GM12865 (cell line): ENCODE data around the gene CCDC77.
A peak's percentile ranks its signal among the peaks of the same experiment; 100 is the strongest.

Experiments
- DNase-seq: peaks from one replicate; pipeline ENCODE4 v3.0.0; 2010; ENCODE audit warnings: low read depth
- H3K4me3 ChIP-seq: 2 replicates; pipeline ENCODE4 v1.5.1; 2011; ENCODE audit warnings: mild to moderate bottlenecking, low read depth, low read length, control low read depth
- CTCF ChIP-seq: IDR thresholded peaks from 2 replicates; pipeline ENCODE4 v1.5.1; 2011; ENCODE audit warnings: low read length, control low read depth, low read depth, inconsistent platforms; ENCODE audit not compliant: insufficient read depth; ENCODE audit errors: missing control alignments

CCDC77 gene

GRCh38 chr12:460261-461230, 59.1 kb downstream of the CCDC77 start:
- peak overlapping the region; percentile 30 for H3K4me3 ChIP-seq
- no peak for TF ChIP-seq CTCF
- peak; percentile 41 for DNase-seq

GRCh38 chr12:461425-461824, 60.0 kb downstream of the CCDC77 start:
- DNase-seq: no peak
- H3K4me3 ChIP-seq: no peak overlapping the region
- TF ChIP-seq CTCF: no peak

- DNase-seq: no peak
- no peak overlapping the region for H3K4me3 ChIP-seq
- TF ChIP-seq CTCF: no peak
These were observed 61.7 kb downstream of the CCDC77 start for GRCh38 chr12:462936-463705.

- no peak for TF ChIP-seq CTCF
- H3K4me3 ChIP-seq: no peak overlapping the region
These were observed 63.2 kb downstream of the CCDC77 start for GRCh38 chr12:464484-465267.

GRCh38 chr12:466039-466438, 64.6 kb downstream of the CCDC77 start:
- TF ChIP-seq CTCF: no peak

More at GRCh38 chr12:464484-465267, 63.2 kb downstream of the CCDC77 start:
- no peak for DNase-seq

GRCh38 chr12:466762-467161, 65.3 kb downstream of the CCDC77 start:
- no peak for DNase-seq
- H3K4me3 ChIP-seq: no peak overlapping the region
- TF ChIP-seq CTCF: no peak

More at GRCh38 chr12:466039-466438, 64.6 kb downstream of the CCDC77 start:
- no peak overlapping the region for H3K4me3 ChIP-seq
- DNase-seq: no peak
